ENCODE data around the gene EXOG.
A peak's percentile ranks its signal among the peaks of the same experiment; 100 is the strongest.

The EXOG gene

GRCh38 chr3:38496131-38496910 is at the start of gene EXOG:
EXOG (plus strand) TSS chr3:38496340; CDS start chr3:38496368, 28 bp downstream.
- H3K9ac ChIP-seq (ENCODE audit: insufficient read length, low read depth): peak within 1 kb of the TSS; percentile 92
- TF ChIP-seq SUZ12 (IDR thresholded peaks at IDR 0.05; ENCODE audit: extremely low read depth, insufficient read depth, insufficient read length) (no peak), YY1 (IDR thresholded peaks at IDR 0.05; ENCODE audit: insufficient read depth, insufficient read length) (peak; percentile 48), ZNF274 (IDR thresholded peaks at IDR 0.05; ENCODE audit: low read depth, low read length) (no peak)
- H3K4me1 ChIP-seq (ENCODE audit: insufficient read depth, insufficient read length): no peaks in the 10 kb centered on the region
- no peaks in the 10 kb centered on the region for H3K27me3 ChIP-seq (ENCODE audit: insufficient read depth, insufficient read length)
- peak within 1 kb of the TSS; percentile 89 for H3K4me3 ChIP-seq (ENCODE audit: insufficient read length, low read depth)
- DNase-seq (ENCODE audit: low read depth, low spot score): peak; percentile 89
- H3K9me3 ChIP-seq (ENCODE audit: insufficient read depth, low read length): no peaks in the 10 kb centered on the region
- peaks cover 25% of the 10 kb centered on the region for H3K36me3 ChIP-seq (ENCODE audit: insufficient read depth, insufficient read length, low read length)

GRCh38 chr3:38446812-38447211 is 49.3 kb upstream of the EXOG start:
- TF ChIP-seq SUZ12 (IDR thresholded peaks at IDR 0.05; ENCODE audit: extremely low read depth, insufficient read depth, insufficient read length) (no peak), YY1 (IDR thresholded peaks at IDR 0.05; ENCODE audit: insufficient read depth, insufficient read length) (no peak), ZNF274 (IDR thresholded peaks at IDR 0.05; ENCODE audit: low read depth, low read length) (no peak)
- Histone ChIP-seq H3K27me3 (ENCODE audit: insufficient read depth, insufficient read length) (no peaks in the 10 kb centered on the region), H3K36me3 (ENCODE audit: insufficient read depth, insufficient read length, low read length) (no peaks in the 10 kb centered on the region), H3K9ac (ENCODE audit: insufficient read length, low read depth) (no peak overlapping the region), H3K9me3 (ENCODE audit: insufficient read depth, low read length) (peaks cover 25% of the 10 kb centered on the region), H3K4me1 (ENCODE audit: insufficient read depth, insufficient read length) (no peaks in the 10 kb centered on the region), H3K4me3 (ENCODE audit: insufficient read length, low read depth) (no peak overlapping the region)
- no peak for DNase-seq (ENCODE audit: low read depth, low spot score)

- Histone ChIP-seq H3K4me1 (ENCODE audit: insufficient read depth, insufficient read length) (peaks cover 6% of the 10 kb centered on the region), H3K9me3 (ENCODE audit: insufficient read depth, low read length) (peaks cover 22% of the 10 kb centered on the region), H3K9ac (ENCODE audit: insufficient read length, low read depth) (no peak overlapping the region), H3K36me3 (ENCODE audit: insufficient read depth, insufficient read length, low read length) (no peaks in the 10 kb centered on the region), H3K27me3 (ENCODE audit: insufficient read depth, insufficient read length) (no peaks in the 10 kb centered on the region), H3K4me3 (ENCODE audit: insufficient read length, low read depth) (no peak overlapping the region)
- TF ChIP-seq ZNF274 (IDR thresholded peaks at IDR 0.05; ENCODE audit: low read depth, low read length): no peak
- no peak for TF ChIP-seq YY1 (IDR thresholded peaks at IDR 0.05; ENCODE audit: insufficient read depth, insufficient read length)
- no peak for TF ChIP-seq SUZ12 (IDR thresholded peaks at IDR 0.05; ENCODE audit: extremely low read depth, insufficient read depth, insufficient read length)
- no peak for DNase-seq (ENCODE audit: low read depth, low spot score)
Measured at GRCh38 chr3:38450853-38451252, 45.3 kb upstream of the EXOG start.

DNA sequence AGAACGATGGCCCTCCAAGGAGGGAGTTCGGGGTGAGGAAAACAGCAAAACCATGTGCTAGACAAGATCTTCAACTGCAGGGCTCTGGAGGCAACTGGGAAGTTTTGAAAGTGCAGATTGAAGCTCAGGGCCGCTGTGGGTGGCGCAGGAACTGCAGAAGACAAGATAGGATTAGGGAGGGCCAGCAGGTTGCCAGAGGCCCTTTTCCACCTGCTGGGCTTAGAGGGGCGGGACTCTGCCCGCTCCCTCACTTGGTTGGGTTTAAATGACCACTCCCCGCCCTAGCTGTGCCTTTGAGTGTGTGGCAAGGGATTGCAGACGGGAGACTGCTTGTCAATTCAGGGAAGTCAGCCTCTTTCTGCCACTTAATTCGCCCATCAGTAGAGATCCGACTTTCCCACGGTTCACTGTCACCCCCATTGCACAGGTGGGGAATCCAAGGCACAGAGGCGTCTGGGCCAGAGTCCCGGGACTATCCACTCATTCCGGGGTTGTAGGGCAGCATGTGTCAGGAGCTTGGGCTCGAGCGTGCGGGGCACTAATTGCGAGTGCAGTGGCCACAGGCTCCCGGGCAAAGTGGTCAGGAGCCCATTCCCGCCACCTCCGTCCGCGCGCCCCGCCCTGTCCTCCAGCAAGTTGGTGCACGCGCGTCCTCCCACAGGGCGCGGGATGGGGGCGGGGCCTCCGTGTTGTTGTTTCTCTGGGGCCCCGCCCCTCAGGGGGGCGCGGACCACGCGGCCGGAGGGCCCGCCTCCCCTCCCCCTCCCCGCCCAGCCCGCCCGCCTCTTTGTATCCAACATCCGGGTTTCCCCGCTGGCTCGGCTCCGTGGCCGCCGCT is 42.8 kb upstream of the EXOG start, which contains the start of gene ACVR2B:
ACVR2B (plus strand) TSS at position 816 of the 838 bp plus-strand sequence. CDS start 433 bp downstream, outside the sequence.
- no peak for TF ChIP-seq YY1 (IDR thresholded peaks at IDR 0.05; ENCODE audit: insufficient read depth, insufficient read length)
- TF ChIP-seq ZNF274 (IDR thresholded peaks at IDR 0.05; ENCODE audit: low read depth, low read length): no peak
- no peak for TF ChIP-seq SUZ12 (IDR thresholded peaks at IDR 0.05; ENCODE audit: extremely low read depth, insufficient read depth, insufficient read length)
- H3K36me3 ChIP-seq (ENCODE audit: insufficient read depth, insufficient read length, low read length): no peaks in the 10 kb centered on the region
- DNase-seq (ENCODE audit: low read depth, low spot score): peak; percentile 78
- peaks cover 16% of the 10 kb centered on the region for H3K9me3 ChIP-seq (ENCODE audit: insufficient read depth, low read length)
- peak within 1 kb of the TSS; percentile 97 for H3K9ac ChIP-seq (ENCODE audit: insufficient read length, low read depth)
- H3K4me3 ChIP-seq (ENCODE audit: insufficient read length, low read depth): peak within 1 kb of the TSS; percentile 93
- peaks cover 14% of the 10 kb centered on the region for H3K4me1 ChIP-seq (ENCODE audit: insufficient read depth, insufficient read length)
- H3K27me3 ChIP-seq (ENCODE audit: insufficient read depth, insufficient read length): no peaks in the 10 kb centered on the region

GRCh38 chr3:38453913-38454177 is 42.3 kb upstream of the EXOG start:
- Histone ChIP-seq H3K4me3 (ENCODE audit: insufficient read length, low read depth) (peak overlapping the region; percentile 93), H3K4me1 (ENCODE audit: insufficient read depth, insufficient read length) (peaks cover 16% of the 10 kb centered on the region), H3K9ac (ENCODE audit: insufficient read length, low read depth) (peak overlapping the region; percentile 97), H3K27me3 (ENCODE audit: insufficient read depth, insufficient read length) (no peaks in the 10 kb centered on the region), H3K9me3 (ENCODE audit: insufficient read depth, low read length) (peaks cover 16% of the 10 kb centered on the region), H3K36me3 (ENCODE audit: insufficient read depth, insufficient read length, low read length) (no peaks in the 10 kb centered on the region)
- DNase-seq (ENCODE audit: low read depth, low spot score): no peak
- TF ChIP-seq ZNF274 (IDR thresholded peaks at IDR 0.05; ENCODE audit: low read depth, low read length): no peak
- no peak for TF ChIP-seq YY1 (IDR thresholded peaks at IDR 0.05; ENCODE audit: insufficient read depth, insufficient read length)
- no peak for TF ChIP-seq SUZ12 (IDR thresholded peaks at IDR 0.05; ENCODE audit: extremely low read depth, insufficient read depth, insufficient read length)

GRCh38 chr3:38454178-38454883 is 41.8 kb upstream of the EXOG start:
- no peaks in the 10 kb centered on the region for H3K27me3 ChIP-seq (ENCODE audit: insufficient read depth, insufficient read length)
- peaks cover 21% of the 10 kb centered on the region for H3K4me1 ChIP-seq (ENCODE audit: insufficient read depth, insufficient read length)
- DNase-seq (ENCODE audit: low read depth, low spot score): no peak
- peak overlapping the region; percentile 97 for H3K9ac ChIP-seq (ENCODE audit: insufficient read length, low read depth)
- H3K36me3 ChIP-seq (ENCODE audit: insufficient read depth, insufficient read length, low read length): no peaks in the 10 kb centered on the region
- H3K4me3 ChIP-seq (ENCODE audit: insufficient read length, low read depth): peak overlapping the region; percentile 93
- H3K9me3 ChIP-seq (ENCODE audit: insufficient read depth, low read length): peaks cover 16% of the 10 kb centered on the region
- no peak for TF ChIP-seq YY1 (IDR thresholded peaks at IDR 0.05; ENCODE audit: insufficient read depth, insufficient read length)
- TF ChIP-seq SUZ12 (IDR thresholded peaks at IDR 0.05; ENCODE audit: extremely low read depth, insufficient read depth, insufficient read length): no peak
- TF ChIP-seq ZNF274 (IDR thresholded peaks at IDR 0.05; ENCODE audit: low read depth, low read length): no peak
